GM15510 (cell line): Measurements from ENCODE around the gene MTRR.

ENCODE experiments used
- POLR2A ChIP-seq: IDR thresholded peaks from 3 replicates; pipeline ENCODE4 v1.6.1; 2011; ENCODE audit warnings: borderline replicate concordance; ENCODE audit not compliant: insufficient read length; ENCODE audit errors: extremely low read depth

Gene MTRR

DNA sequence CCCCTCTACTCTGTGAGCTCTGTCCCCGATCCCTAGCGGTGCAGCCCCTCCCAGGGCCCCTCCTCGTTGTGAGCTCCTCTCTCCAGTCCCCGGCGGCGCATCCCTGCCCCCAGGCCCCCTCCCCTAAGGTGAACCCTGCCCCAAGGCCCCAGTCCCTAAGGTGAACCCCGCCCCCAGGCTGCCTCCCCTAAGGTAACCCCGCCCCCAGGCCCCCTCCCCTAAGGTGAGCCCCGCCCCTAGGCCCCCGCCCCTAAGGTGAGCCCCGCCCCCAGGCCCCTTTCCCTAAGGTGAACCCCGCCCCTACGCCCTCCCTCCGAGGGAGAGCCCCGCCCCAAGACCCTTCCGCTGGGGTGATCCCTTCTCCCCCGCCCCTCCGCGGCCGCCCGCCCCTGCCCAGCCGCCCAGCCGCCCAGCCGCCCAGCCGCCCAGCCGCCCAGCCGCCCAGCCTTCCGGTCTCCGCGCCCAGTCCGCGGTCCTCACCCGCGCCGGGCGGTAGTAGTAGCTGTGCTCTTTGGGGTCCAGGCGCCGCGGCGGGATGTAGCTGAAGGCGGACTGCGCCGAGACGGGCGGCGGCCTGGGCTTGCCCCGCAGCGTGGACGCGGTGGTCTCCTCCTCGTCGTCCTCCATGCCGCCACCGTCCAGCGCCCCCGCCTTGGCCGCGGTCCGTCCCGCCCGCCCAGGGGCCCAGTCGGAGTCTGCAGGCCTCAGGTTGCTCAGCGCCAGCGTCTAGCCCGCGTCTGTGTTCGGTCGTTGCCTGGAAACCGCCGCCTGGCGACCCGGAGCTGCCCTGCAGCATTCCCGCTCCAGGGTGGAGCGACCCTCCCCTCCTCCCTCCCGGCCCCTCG lies 18.3 kb upstream of the MTRR start, which contains the start of gene CFAP90:
CFAP90 (minus strand) TSS at position 739 of the 845 bp plus-strand sequence; CDS start at position 627, 112 bp downstream.
- TF ChIP-seq POLR2A: no peak

DNA sequence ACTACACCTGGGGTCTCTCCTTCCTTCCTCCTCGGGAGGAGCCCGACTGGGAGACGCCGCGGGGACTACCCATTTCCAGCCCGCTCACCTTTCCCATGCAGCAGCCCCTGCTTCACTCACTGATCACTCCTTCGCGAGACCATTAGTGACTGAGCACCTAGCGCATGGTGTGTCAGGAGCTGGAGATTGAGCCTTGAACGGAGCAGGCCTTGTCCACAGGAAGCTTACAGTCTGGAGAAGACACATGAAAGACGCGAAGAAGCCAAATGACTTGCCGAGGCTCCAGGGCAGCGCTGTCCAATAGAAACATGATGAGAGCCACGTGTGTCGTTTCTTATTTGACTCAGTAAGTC lies 17.7 kb upstream of the MTRR start:
- no peak for TF ChIP-seq POLR2A

DNA sequence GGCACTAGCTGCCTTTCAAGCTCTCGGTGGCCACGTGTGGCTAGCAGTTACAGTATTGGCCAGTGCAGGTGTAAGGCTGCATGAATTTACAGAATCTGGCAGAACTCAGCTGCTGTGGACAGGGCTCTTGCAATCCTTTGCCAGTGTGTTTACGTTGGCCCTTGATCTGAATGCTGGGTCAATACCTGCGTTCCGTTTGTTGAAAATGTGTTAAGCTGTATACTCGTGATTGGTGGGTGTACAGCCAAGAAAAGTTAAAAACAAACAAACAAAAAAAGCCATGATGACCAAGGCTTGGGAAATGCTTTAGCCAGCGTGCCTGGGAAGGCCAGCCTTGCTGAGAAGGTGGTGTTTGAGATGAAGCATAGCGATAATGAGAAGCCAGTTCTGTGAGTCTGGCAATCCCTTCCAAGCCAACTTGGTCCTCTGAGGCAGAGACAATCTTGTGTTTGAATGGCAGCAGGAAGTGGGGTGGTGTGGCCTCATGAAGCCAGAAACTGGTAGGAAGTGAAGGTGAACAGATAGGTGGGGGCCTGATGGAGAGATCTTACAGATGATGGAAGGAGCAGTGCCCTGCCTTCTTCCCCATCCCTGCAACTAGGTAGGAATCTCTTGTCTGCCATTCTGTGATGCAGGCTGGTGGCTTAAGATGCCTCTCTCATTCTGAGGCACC lies 17.2 kb upstream of the MTRR start:
- TF ChIP-seq POLR2A: no peak

DNA sequence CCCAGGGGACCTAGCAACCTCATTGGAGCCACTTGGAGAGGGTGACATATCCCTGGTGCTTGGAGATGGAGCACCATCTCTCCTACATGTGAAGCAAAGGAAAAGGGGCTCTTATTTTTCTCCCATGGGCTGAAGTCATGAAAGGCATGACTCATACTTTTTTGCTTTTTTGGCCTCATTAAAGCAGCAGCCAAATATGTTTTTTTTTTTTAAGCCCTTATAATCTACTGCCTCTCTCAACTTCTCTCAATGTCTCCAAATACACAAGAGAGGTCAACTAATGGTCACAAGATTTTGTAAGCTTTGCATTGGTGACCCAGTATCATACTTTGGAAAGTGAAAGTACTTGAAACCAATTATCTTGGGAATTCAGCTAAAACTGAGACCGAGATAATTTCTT lies 16.4 kb upstream of the MTRR start:
- TF ChIP-seq POLR2A: no peak

DNA sequence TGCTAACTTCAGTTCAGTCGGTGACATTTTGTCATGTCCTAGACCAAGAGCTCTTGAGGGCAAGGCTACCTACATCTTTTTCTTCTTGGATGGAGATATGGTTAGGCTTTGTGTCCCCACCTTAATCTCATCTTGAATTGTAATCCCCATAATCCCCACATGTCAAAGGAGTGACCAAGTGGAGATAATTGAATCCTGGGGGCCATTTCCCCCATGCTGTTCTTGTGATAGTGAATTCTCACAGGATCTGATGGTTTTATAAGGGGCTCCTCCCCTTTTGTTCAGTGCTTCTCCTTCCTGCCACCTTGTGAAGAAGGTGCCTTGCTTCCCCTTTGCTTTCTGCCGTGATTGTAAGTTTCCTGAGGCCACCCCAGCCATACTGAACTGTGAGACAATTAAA lies 16.0 kb upstream of the MTRR start:
- TF ChIP-seq POLR2A: no peak

DNA sequence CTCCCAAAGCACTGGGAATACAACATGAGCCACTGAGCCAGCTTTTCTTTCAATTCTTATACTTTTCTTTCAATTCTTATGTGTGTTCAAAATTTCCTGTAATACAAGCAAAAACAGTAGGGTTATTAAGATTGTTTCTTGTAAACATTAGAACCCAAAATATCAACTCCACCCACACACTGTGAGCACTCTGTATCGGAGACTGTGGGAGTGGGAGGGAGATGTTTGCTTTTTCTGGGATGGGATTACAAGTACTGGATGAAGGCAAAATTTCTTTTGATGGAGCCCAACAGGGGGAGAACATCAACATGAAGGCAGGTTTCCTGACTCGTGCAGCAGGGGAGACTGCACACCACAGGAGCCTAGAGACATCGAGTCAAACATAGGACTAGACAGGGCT lies 13.3 kb upstream of the MTRR start:
- TF ChIP-seq POLR2A: no peak

DNA sequence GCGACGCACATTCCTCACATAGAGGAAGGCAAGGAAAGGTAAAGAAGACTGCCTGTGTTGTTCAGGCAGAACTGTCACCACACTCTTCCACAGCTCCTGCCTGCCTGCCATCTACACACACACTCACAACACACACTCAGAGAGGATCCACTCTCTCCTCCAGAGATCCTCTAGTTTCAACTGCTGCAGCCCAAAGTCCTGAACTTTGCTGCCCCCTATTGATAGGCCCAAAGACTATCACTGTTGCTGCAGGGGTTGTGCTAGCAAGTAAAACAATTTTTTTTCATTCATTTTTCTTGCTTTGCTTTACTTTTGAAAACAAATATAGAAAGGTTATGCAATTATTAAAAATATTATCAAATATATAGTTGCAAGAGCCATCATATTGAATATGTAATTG lies 12.1 kb upstream of the MTRR start:
- no peak for TF ChIP-seq POLR2A

DNA sequence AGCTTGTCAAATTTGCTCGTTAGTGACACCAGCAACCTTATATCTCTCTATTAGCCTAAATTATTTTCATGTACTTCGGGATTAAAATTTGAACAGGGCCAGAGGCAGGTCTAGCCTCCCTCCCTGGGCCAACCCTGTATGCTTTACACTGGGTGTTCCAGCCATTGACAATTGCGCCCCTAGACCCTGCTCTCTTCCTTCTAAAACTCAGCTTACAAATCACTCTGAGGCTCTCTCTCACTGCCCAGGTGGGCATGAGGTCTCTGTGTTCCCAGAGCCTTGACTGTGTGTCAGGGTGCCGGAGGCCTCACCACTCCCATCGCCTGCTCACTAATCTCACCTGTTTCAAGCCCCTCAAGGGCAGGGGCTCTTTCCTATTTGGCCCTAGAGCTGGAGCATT lies 11.6 kb upstream of the MTRR start:
- TF ChIP-seq POLR2A: no peak

DNA sequence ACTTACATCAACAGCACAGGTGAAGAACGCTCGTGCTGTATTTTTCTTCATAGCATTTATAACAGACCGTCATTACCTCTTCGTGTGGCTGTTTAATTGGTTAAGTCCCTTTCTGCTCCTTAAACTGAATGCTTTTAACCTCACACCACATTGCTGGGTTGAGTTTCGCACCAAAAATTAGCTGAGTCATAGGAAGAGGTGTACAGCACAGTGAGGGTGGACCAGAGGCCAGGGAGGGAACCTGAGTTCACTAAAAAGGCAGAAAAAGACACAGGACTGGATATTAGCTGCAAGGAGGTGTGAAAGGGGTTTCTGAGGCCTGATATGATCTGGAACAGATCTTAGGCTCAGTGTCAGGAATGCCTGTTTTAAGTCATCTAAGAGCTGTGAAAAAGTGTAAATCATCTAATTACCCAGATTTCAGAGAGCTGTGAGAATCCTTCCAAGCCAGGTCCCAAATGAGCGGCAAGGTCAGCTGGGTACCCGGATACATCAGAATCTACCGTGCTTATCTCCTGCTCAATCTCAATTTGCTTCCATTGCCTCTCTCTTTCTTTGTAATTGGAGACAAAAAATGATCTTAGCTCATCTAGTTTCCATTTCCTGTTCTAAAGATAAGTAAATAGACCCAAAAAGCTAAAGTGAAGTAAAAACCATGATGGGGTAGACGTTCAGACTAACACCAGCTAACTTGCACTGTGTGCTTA lies 10.9 kb upstream of the MTRR start:
- TF ChIP-seq POLR2A: no peak

DNA sequence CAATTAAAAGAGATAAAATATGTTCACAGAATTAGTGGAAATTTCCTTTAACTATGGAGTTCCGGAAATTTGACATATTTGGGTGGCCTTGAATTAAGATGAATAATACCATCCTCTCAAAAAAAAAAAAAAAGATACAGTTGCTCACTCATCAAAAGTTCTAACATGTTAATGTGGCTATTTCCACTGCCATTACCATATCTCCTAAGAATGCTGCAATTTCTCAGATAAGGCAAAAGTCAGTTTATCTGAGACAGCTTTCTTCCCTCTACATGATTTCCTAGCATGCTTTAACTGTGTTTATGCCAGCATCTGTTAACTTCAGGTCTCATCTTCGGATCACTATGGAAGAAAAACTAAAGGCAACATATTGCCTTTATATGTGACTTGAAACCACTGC lies 2.8 kb upstream of the MTRR start:
- TF ChIP-seq POLR2A: no peak

DNA sequence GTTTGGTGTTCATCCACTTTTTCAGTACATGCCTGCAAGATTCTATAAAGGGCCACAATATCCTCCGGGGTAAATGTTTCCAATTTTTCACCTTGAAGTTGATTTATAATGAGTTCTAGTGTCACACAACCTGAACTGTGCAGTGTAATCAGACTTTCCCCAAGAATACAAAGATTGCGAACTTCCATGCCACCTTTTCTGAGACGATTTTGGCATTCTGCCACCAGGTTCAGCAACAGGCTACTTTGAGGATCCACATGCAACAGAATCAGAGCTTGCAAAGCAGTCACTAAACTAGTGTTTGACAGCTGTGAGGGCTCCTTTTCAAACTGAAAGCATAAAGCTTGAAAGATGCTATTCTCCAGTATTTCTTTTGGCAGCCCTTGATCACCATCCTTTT lies 1.7 kb upstream of the MTRR start:
- no peak for TF ChIP-seq POLR2A

DNA sequence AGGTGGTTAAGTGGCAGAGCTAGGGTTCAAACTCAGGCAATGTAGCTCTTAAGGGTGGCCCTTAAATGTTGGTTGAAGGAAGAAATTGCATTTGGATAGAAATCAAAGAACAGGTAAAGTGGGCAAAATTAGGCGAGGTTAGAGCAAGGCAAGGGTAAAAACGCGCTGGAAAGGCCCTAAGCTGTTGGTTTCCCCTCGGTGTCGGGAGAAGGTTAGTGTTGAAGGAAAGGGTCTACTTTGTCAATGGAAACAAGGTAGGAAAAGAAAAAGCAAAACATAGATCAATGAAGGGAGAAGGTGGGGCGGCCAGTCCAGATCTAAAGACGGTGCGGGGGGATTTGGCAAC lies 548 bp upstream of the MTRR start:
- TF ChIP-seq POLR2A: no peak

DNA sequence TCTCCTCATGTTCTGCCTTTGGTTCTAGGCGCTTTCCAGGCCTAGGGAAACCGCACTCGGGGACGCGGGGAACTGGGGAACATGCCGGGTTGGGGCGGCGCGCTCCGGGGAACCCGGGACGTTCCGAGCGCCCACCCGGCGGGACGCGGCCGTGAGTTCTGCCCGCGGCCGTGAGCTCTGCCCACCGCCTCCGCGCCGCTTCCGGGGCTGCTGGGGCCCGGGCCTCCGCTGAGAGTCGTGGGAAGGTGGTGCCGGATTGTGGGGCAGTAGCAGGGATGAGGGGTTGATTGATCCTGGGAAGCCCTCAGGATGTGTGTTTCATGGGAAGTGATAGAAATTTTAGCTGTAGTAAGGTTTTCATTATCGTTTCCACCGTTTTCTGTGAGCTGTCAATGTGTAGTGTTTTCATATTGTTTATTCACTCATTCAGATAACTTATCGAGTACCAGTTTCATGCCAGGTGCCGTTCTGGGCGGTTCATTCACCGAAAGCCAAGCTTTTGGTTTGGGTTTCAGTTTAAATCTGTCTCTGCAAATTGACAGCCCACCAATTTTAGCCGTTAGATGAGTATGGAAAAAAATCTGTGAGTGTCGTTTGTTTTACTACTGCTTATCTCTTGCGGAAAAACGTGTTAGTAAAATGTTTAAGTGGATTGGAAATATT lies 657 bp downstream of the MTRR start:
- no peak for TF ChIP-seq POLR2A

DNA sequence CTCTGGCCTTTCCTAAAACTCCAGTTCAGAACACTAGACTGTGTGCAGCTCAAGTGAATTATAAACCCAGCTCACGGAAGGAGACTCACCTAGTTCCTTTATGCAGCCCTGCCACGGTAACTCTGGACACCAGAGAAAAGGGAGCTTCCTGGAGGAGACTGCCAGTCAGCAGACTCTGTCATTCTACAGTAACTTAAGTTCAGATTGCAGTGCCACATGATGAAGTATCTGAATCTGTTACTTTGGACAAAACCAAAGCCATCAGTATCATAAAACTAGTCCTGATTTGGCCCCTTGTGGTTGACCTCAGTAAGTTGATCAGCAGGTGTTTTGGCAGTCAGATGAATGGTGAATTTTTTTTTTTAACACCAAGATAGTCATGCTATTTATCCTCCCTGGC lies 2.7 kb downstream of the MTRR start:
- TF ChIP-seq POLR2A: no peak

DNA sequence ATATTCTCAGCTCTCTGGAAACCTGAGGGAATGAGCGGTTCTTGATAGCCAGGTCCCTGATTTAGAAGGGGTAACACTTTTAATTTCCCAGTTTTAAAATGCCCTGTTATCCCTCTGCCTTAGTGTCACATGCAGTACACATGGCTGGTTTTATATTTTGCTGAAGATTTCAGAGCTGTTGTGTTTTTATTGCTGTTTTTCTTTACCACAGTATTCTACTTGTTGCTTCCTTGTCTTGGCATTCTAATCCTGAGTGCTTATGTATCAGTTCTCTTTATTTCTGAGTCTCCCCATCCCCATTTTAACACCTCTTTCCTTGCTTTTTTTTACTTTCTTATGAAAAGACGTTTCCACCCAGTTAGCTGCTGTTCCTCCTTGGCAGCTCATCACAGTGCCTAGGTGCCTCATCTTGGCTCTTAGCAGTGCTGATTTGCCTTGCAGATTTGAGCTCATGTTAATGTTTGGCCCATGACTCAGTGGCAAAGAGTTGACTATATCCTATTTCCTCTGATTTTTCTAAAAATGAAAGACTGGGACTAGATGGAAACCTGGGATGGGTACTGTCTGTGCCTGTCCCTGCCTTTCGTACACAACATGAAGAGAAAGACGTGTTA lies 3.7 kb downstream of the MTRR start:
- no peak for TF ChIP-seq POLR2A
